Keratinocyte (primary cell): ENCODE data around the gene MYL7. TPM values are rescaled to one million over a fixed set of nuclear protein-coding genes. Genes with fewer than 3 reads are reported as not detected.
"Not testable (repeated sequence)": the region's sequence is repeated elsewhere in the genome, so short reads cannot be mapped to it uniquely, and the experiment has no call there.

Experiments
- DNase-seq: peaks from one replicate; pipeline ENCODE4 v3.0.0-alpha.2; 2011; ENCODE audit warnings: low read depth, missing footprints, low spot score
- FAIRE-seq: peaks from 2 replicates; lab custom pipeline; 2011; peaks lifted over from hg19 to GRCh38; lab: Jason Lieb, UNC
- H2AFZ ChIP-seq: 2 replicates; pipeline ENCODE4 v1.6.0; 2012; ENCODE audit warnings: low read length, control low read depth, inconsistent platforms; ENCODE audit not compliant: control insufficient read depth
- H3K27ac ChIP-seq: 2 replicates; pipeline ENCODE4 v1.5.1; 2011; ENCODE audit warnings: low read length; ENCODE audit not compliant: control insufficient read depth, insufficient read depth
- H3K27me3 ChIP-seq: 3 replicates; pipeline ENCODE4 v1.6.0; 2011; ENCODE audit warnings: low read length; ENCODE audit not compliant: control insufficient read depth, insufficient read depth; ENCODE audit errors: extremely low read depth
- H3K36me3 ChIP-seq, 2 experiments: 2 replicates in 1 of 2; 3 replicates in 1 of 2; pipeline ENCODE4 v1.5.1; 2011; ENCODE audit warnings: low read length in 2 of 2, mild to moderate bottlenecking in 1 of 2; ENCODE audit not compliant: control insufficient read depth in 2 of 2, insufficient read depth in 2 of 2; ENCODE audit errors: extremely low read depth in 1 of 2
- H3K4me1 ChIP-seq: 3 replicates; pipeline ENCODE4 v1.5.1; 2011; ENCODE audit warnings: low read length; ENCODE audit not compliant: control insufficient read depth, insufficient read depth; ENCODE audit errors: extremely low read depth
- H3K4me2 ChIP-seq: 3 replicates; pipeline ENCODE4 v1.6.0; 2011; ENCODE audit warnings: low read depth, low read length; ENCODE audit not compliant: control insufficient read depth, insufficient read depth; ENCODE audit errors: extremely low read depth
- H3K4me3 ChIP-seq, 3 experiments: fragments of 200-600 bp in 1 of 3; sonication (generic) in 1 of 3; 2 replicates in 2 of 3; 3 replicates in 1 of 3; pipeline ENCODE4 v1.5.1; 2011 to 2016; ENCODE audit warnings: low read length in 3 of 3, mild to moderate bottlenecking in 3 of 3, control low read depth in 2 of 3, inconsistent platforms in 1 of 3, low read depth in 1 of 3, mixed read lengths in 1 of 3, mixed run types in 1 of 3, moderate library complexity in 1 of 3; ENCODE audit not compliant: control insufficient read depth in 2 of 3, insufficient read depth in 2 of 3; ENCODE audit errors: extremely low read depth in 1 of 3
- H3K79me2 ChIP-seq: 2 replicates; pipeline ENCODE4 v1.6.0; 2012; ENCODE audit warnings: low read length; ENCODE audit not compliant: control insufficient read depth, insufficient read depth
- H3K9ac ChIP-seq: 3 replicates; pipeline ENCODE4 v1.6.0; 2011; ENCODE audit warnings: low read length; ENCODE audit not compliant: control insufficient read depth, insufficient read depth; ENCODE audit errors: extremely low read depth
- H3K9me1 ChIP-seq: 3 replicates; pipeline ENCODE4 v1.6.0; 2011; ENCODE audit warnings: low read length; ENCODE audit not compliant: control insufficient read depth, insufficient read depth; ENCODE audit errors: extremely low read depth
- H3K9me3 ChIP-seq: 2 replicates; pipeline ENCODE4 v1.5.1; 2012; ENCODE audit warnings: low read depth, low read length; ENCODE audit not compliant: control insufficient read depth
- H4K20me1 ChIP-seq: 3 replicates; pipeline ENCODE4 v1.6.0; 2011; ENCODE audit warnings: low read length; ENCODE audit not compliant: control insufficient read depth, insufficient read depth; ENCODE audit errors: extremely low read depth
- CTCF ChIP-seq, 3 experiments: IDR thresholded peaks in 1 of 3; conservative IDR thresholded peaks in 1 of 3; optimal IDR thresholded peaks in 1 of 3; 2 replicates in 2 of 3; 3 replicates in 1 of 3; pipeline versions ENCODE3 to v1.5.1; 2011; ENCODE audit warnings: low read length in 3 of 3, mild to moderate bottlenecking in 3 of 3, moderate library complexity in 2 of 3, control low read depth in 1 of 3, inconsistent platforms in 1 of 3; ENCODE audit not compliant: insufficient read depth in 2 of 3; ENCODE audit errors: extremely low read depth in 1 of 3
- EZH2 ChIP-seq: IDR thresholded peaks from one replicate; pipeline ENCODE4 v1.6.1; 2012; ENCODE audit warnings: inconsistent platforms, mild to moderate bottlenecking, low read length, moderate library complexity
- dilution Hi-C: fragments of 300-500 bp; cut with MboI; formaldehyde crosslinking; loops from one replicate; pipeline ENCODE4 v1.7.0; 2020; ENCODE audit warnings: low sequenced_read_pairs; ENCODE audit not compliant: extremely low pct_ligation_motif_present
- polyA plus RNA-seq, 5 experiments: library from polyadenylated mRNA; depleted of rRNA in 3 of 5; stranded (reverse) in 3 of 5; stranded (forward) in 1 of 5; unstranded in 1 of 5; fragments of >200 nt; gene quantifications; 1 replicate in 1 of 5; 2 replicates in 3 of 5; 3 replicates in 1 of 5; pipeline versions ENCODE4 v1.2.1 to v1.2.3, GENCODE V29; 2011 to 2012; ENCODE audit warnings: missing spikeins in 2 of 5, low read depth in 1 of 5, low replicate concordance in 1 of 5

The MYL7 gene
- polyA plus RNA-seq, 1 donor (not counting 4 experiments of a cell fraction or from before 2014, with no cell fraction given): 0.59 TPM

- DNase-seq (no peak), FAIRE-seq (no peak)
- Histone ChIP-seq H3K9me1 (no peaks in the 10 kb centered on the region), H3K9ac (no peak overlapping the region), H3K9me3 (no peaks in the 10 kb centered on the region), H4K20me1 (no peaks in the 10 kb centered on the region), H3K79me2 (no peaks in the 10 kb centered on the region), H3K4me2 (no peak overlapping the region), H3K36me3 (no peaks in the 10 kb centered on the region), H3K4me1 (no peaks in the 10 kb centered on the region), H3K27ac (no peak overlapping the region), H3K27me3 (peaks cover 9% of the 10 kb centered on the region), H2AFZ (no peak overlapping the region), H3K4me3 (no peak overlapping the region)
- dilution Hi-C loops: no loop called here
- TF ChIP-seq CTCF (optimal IDR thresholded peaks at IDR 0.05 in 1 of 3, IDR thresholded peaks at IDR 0.05 in 1 of 3, conservative IDR thresholded peaks at IDR 0.05 in 1 of 3; ENCODE audit: extremely low read depth in 1 of 3, insufficient read depth in 2 of 3, low read length in 3 of 3) (no peak), EZH2 (no peak)
Observed at GRCh38 chr7:44175730-44176129, 34.6 kb upstream of the MYL7 start.

- H3K27me3 ChIP-seq, H3K27ac ChIP-seq, H2AFZ ChIP-seq, H3K4me3 ChIP-seq, H4K20me1 ChIP-seq, H3K4me2 ChIP-seq, DNase-seq, H3K9me1 ChIP-seq, H3K9ac ChIP-seq, H3K36me3 ChIP-seq, H3K9me3 ChIP-seq, FAIRE-seq, H3K4me1 ChIP-seq, H3K79me2 ChIP-seq, dilution Hi-C loops: not testable (repeated sequence)
Observed at GRCh38 chr7:44174694-44174948, 33.5 kb upstream of the MYL7 start.

GRCh38 chr7:44173911-44174693 lies 33.0 kb upstream of the MYL7 start:
- H2AFZ ChIP-seq: no peak overlapping the region
- H3K4me1 ChIP-seq: no peaks in the 10 kb centered on the region
- no peak overlapping the region for H3K27ac ChIP-seq
- dilution Hi-C loops: no loop called here
- no peaks in the 10 kb centered on the region for H4K20me1 ChIP-seq
- FAIRE-seq: no peak
- no peak overlapping the region for H3K9ac ChIP-seq
- TF ChIP-seq CTCF (optimal IDR thresholded peaks at IDR 0.05 in 1 of 3, IDR thresholded peaks at IDR 0.05 in 1 of 3, conservative IDR thresholded peaks at IDR 0.05 in 1 of 3; ENCODE audit: extremely low read depth in 1 of 3, insufficient read depth in 2 of 3, low read length in 3 of 3) (no peak), EZH2 (no peak)
- H3K4me3 ChIP-seq: no peak overlapping the region
- peaks cover 9% of the 10 kb centered on the region for H3K27me3 ChIP-seq
- H3K9me1 ChIP-seq: no peaks in the 10 kb centered on the region
- H3K36me3 ChIP-seq: no peaks in the 10 kb centered on the region
- no peak overlapping the region for H3K4me2 ChIP-seq
- DNase-seq: no peak
- no peaks in the 10 kb centered on the region for H3K79me2 ChIP-seq
- no peaks in the 10 kb centered on the region for H3K9me3 ChIP-seq
